H9 (cell line): Measurements from ENCODE around the gene GIMAP7. TPM values are rescaled to one million over a fixed set of nuclear protein-coding genes. Genes with fewer than 3 reads are reported as not detected.

ENCODE experiments used
- DNase-seq: peaks from one replicate; pipeline ENCODE4 v3.0.0-alpha.2; 2017
- H2AFZ ChIP-seq: one replicate; pipeline ENCODE4 v1.6.1; 2013; ENCODE audit warnings: mild to moderate bottlenecking, low read length, control low read depth, moderate library complexity
- H2AK5ac ChIP-seq: 2 replicates; pipeline ENCODE4 v1.6.1; 2013; ENCODE audit warnings: low read length, control low read depth, mixed read lengths; ENCODE audit not compliant: insufficient read length
- H2BK120ac ChIP-seq: one replicate; pipeline ENCODE4 v1.6.1; 2013; ENCODE audit warnings: low read depth, mild to moderate bottlenecking, low read length, control low read depth, inconsistent platforms; ENCODE audit not compliant: poor library complexity, severe bottlenecking
- H2BK12ac ChIP-seq: 2 replicates; pipeline ENCODE4 v1.6.1; 2013; ENCODE audit warnings: low read length, control low read depth, mixed read lengths, low read depth; ENCODE audit not compliant: insufficient read length
- H2BK15ac ChIP-seq: 2 replicates; pipeline ENCODE4 v1.6.1; 2013; ENCODE audit warnings: low read depth, low read length, control low read depth
- H2BK20ac ChIP-seq: one replicate; pipeline ENCODE4 v1.6.1; 2013; ENCODE audit warnings: low read depth, mild to moderate bottlenecking, low read length, control low read depth, inconsistent platforms; ENCODE audit not compliant: poor library complexity, severe bottlenecking
- H2BK5ac ChIP-seq: 2 replicates; pipeline ENCODE4 v1.6.1; 2013; ENCODE audit warnings: low read length, control low read depth, mixed read lengths; ENCODE audit not compliant: insufficient read length
- H3K14ac ChIP-seq: 2 replicates; pipeline ENCODE4 v1.6.1; 2013; ENCODE audit warnings: low read length, control low read depth; ENCODE audit not compliant: insufficient read depth
- H3K18ac ChIP-seq: 2 replicates; pipeline ENCODE4 v1.6.1; 2013; ENCODE audit warnings: low read depth, mild to moderate bottlenecking, mixed read lengths, low read length, control low read depth; ENCODE audit not compliant: insufficient read length
- H3K23ac ChIP-seq: 2 replicates; pipeline ENCODE4 v1.6.1; 2013; ENCODE audit warnings: low read length, control low read depth, mixed read lengths, low read depth; ENCODE audit not compliant: insufficient read length
- H3K23me2 ChIP-seq: 2 replicates; pipeline ENCODE4 v1.6.1; 2013; ENCODE audit warnings: low read depth, mild to moderate bottlenecking, mixed read lengths, low read length, control low read depth; ENCODE audit not compliant: insufficient read length, poor library complexity, severe bottlenecking
- H3K27ac ChIP-seq: 2 replicates; pipeline ENCODE4 v1.5.1; 2013; ENCODE audit warnings: low read length, control low read depth, mixed read lengths, low read depth; ENCODE audit not compliant: insufficient read length
- H3K27me3 ChIP-seq: 2 replicates; pipeline ENCODE4 v1.6.1; 2013; ENCODE audit warnings: low read length, control low read depth, inconsistent platforms; ENCODE audit not compliant: insufficient read depth
- H3K4ac ChIP-seq: 2 replicates; pipeline ENCODE4 v1.6.1; 2013; ENCODE audit warnings: low read depth, mild to moderate bottlenecking, control low read depth, inconsistent platforms, low read length, moderate library complexity
- H3K4me1 ChIP-seq: 2 replicates; pipeline ENCODE4 v1.6.1; 2013; ENCODE audit warnings: low read length, control low read depth, inconsistent platforms; ENCODE audit not compliant: insufficient read depth
- H3K4me2 ChIP-seq: 2 replicates; pipeline ENCODE4 v1.6.1; 2013; ENCODE audit warnings: low read length, control low read depth, mixed read lengths; ENCODE audit not compliant: insufficient read length, insufficient read depth
- H3K56ac ChIP-seq: 2 replicates; pipeline ENCODE4 v1.6.1; 2013; ENCODE audit warnings: low read depth, mild to moderate bottlenecking, mixed read lengths, low read length, control low read depth; ENCODE audit not compliant: insufficient read length
- H3K79me1 ChIP-seq: 2 replicates; pipeline ENCODE4 v1.6.1; 2013; ENCODE audit warnings: low read depth, mild to moderate bottlenecking, moderate library complexity, low read length, control low read depth, inconsistent platforms; ENCODE audit not compliant: insufficient read depth, poor library complexity, severe bottlenecking
- H3K79me2 ChIP-seq: 2 replicates; pipeline ENCODE4 v1.6.1; 2013; ENCODE audit warnings: low read length, control low read depth, inconsistent platforms; ENCODE audit not compliant: insufficient read depth
- H3K9ac ChIP-seq: 2 replicates; pipeline ENCODE4 v1.6.1; 2013; ENCODE audit warnings: low read length, control low read depth, mixed read lengths; ENCODE audit not compliant: insufficient read length; ENCODE audit errors: extremely low read depth
- H3K9me3 ChIP-seq: one replicate; pipeline ENCODE4 v1.6.1; 2013; ENCODE audit warnings: low read depth, low read length, inconsistent platforms; ENCODE audit not compliant: control insufficient read depth
- H3T11ph ChIP-seq: one replicate; pipeline ENCODE4 v1.6.1; 2013; ENCODE audit warnings: mild to moderate bottlenecking, low read length, control low read depth, inconsistent platforms
- H4K20me1 ChIP-seq: one replicate; pipeline ENCODE4 v1.6.1; 2013; ENCODE audit not compliant: control insufficient read depth, insufficient read length, insufficient read depth
- H4K5ac ChIP-seq: 2 replicates; pipeline ENCODE4 v1.6.1; 2013; ENCODE audit warnings: low read depth, mild to moderate bottlenecking, mixed read lengths, low read length, control low read depth; ENCODE audit not compliant: insufficient read length
- H4K8ac ChIP-seq: replicated peaks from 2 replicates; pipeline ENCODE4 v1.6.1; 2013; ENCODE audit warnings: low read length, control low read depth, mixed read lengths, low read depth; ENCODE audit not compliant: insufficient read length
- H4K91ac ChIP-seq: 2 replicates; pipeline ENCODE4 v1.6.1; 2013; ENCODE audit warnings: low read depth, mild to moderate bottlenecking, moderate library complexity, mixed read lengths, low read length, control low read depth; ENCODE audit not compliant: insufficient read length
- H3K27ac Mint-ChIP-seq, 3 experiments: 2 replicates in 2 of 3; 3 replicates in 1 of 3; pipeline ENCODE4 v1.8.0; 2020 to 2021; ENCODE audit warnings: mixed read lengths in 3 of 3, mild to moderate bottlenecking in 1 of 3, moderate library complexity in 1 of 3
- H3K27me3 Mint-ChIP-seq: 2 replicates; pipeline ENCODE4 v1.8.0; 2021; ENCODE audit warnings: low read depth, mild to moderate bottlenecking, moderate library complexity, mixed read lengths
- H3K36me3 Mint-ChIP-seq, 3 experiments: 2 replicates in 2 of 3; 3 replicates in 1 of 3; pipeline ENCODE4 v1.8.0; 2020 to 2021; ENCODE audit warnings: low read depth in 3 of 3, mixed read lengths in 3 of 3; ENCODE audit not compliant: insufficient read depth in 1 of 3
- H3K4me1 Mint-ChIP-seq, 2 experiments: 2 replicates each; pipeline ENCODE4 v1.8.0; 2020; ENCODE audit warnings: mixed read lengths in 2 of 2
- H3K4me3 Mint-ChIP-seq, 2 experiments: 2 replicates in 1 of 2; 3 replicates in 1 of 2; pipeline ENCODE4 v1.8.0; 2020 to 2021; ENCODE audit warnings: mild to moderate bottlenecking in 2 of 2, mixed read lengths in 2 of 2, moderate library complexity in 1 of 2
- H3K9me3 Mint-ChIP-seq, 2 experiments: 2 replicates in 1 of 2; 3 replicates in 1 of 2; pipeline ENCODE4 v1.8.0; 2020; ENCODE audit warnings: mild to moderate bottlenecking in 2 of 2, mixed read lengths in 2 of 2, moderate library complexity in 1 of 2
- WGBS: extraction: QIAGEN DNeasy Blood & Tissue Kit; methylation state at CpG from one replicate; pipeline ENCODE4 v1.1.7; 2013; ENCODE audit warnings: missing lambda C conversion rate, low lambda C conversion rate, mixed read lengths; ENCODE audit not compliant: insufficient read length; ENCODE audit errors: extremely low coverage; 5-methylcytosine and 5-hydroxymethylcytosine counted together
- total RNA-seq: library from RNA; stranded (reverse); gene quantifications from 2 replicates; pipeline ENCODE4 v1.2.1, GENCODE V29; 2021
- TF ChIP-seq, protein P1 (sequence below): fragments of 200-600 bp; sonication (generic); conservative IDR thresholded peaks from 3 replicates; pipeline ENCODE4 v1.8.0; 2021; ENCODE audit warnings: antibody characterized with exemption, mild to moderate bottlenecking

Gene GIMAP7
- total RNA-seq, 1 experiment from 2014 or later, result not detected

- no peaks in the 10 kb centered on the region for H3K27me3 ChIP-seq
- no peaks in the 10 kb centered on the region for H3K23me2 ChIP-seq
- no peak overlapping the region for H4K91ac ChIP-seq
- H3K14ac ChIP-seq, result no peak overlapping the region
- H3K4me2 ChIP-seq, result no peak overlapping the region
- Mint-ChIP-seq H3K9me3 (peaks cover 4% of the 10 kb centered on the region in 2 experiments; a peak in 4 of 5 replicates), H3K4me3 (no peak overlapping the region), H3K4me1 (no peaks in the 10 kb centered on the region), H3K27me3 (peaks cover 61% of the 10 kb centered on the region), H3K36me3 (no peaks in the 10 kb centered on the region), H3K27ac (no peak overlapping the region)
- no peak overlapping the region for H2AK5ac ChIP-seq
- H3K9me3 ChIP-seq, result no peaks in the 10 kb centered on the region
- H2BK20ac ChIP-seq, result no peak overlapping the region
- no peak overlapping the region for H2AFZ ChIP-seq
- no CpG with 5 or more reads among the region's 2 CpGs for WGBS
- H4K20me1 ChIP-seq, result no peaks in the 10 kb centered on the region
- no peak overlapping the region for H3K4ac ChIP-seq
- H3T11ph ChIP-seq, result no peak overlapping the region
- H2BK12ac ChIP-seq, result no peak overlapping the region
- no peak overlapping the region for H3K9ac ChIP-seq
- H3K4me1 ChIP-seq, result no peaks in the 10 kb centered on the region
- H4K8ac ChIP-seq, result no peak overlapping the region
- no peak overlapping the region for H2BK5ac ChIP-seq
- no peak overlapping the region for H4K5ac ChIP-seq
- H3K18ac ChIP-seq, result no peak overlapping the region
- no peak overlapping the region for H3K56ac ChIP-seq
- no peak overlapping the region for H3K27ac ChIP-seq
- no peak overlapping the region for H2BK15ac ChIP-seq
- no peaks in the 10 kb centered on the region for H3K79me2 ChIP-seq
- H3K23ac ChIP-seq, result no peak overlapping the region
- no peak overlapping the region for H2BK120ac ChIP-seq
- TF ChIP-seq, protein P1, sequence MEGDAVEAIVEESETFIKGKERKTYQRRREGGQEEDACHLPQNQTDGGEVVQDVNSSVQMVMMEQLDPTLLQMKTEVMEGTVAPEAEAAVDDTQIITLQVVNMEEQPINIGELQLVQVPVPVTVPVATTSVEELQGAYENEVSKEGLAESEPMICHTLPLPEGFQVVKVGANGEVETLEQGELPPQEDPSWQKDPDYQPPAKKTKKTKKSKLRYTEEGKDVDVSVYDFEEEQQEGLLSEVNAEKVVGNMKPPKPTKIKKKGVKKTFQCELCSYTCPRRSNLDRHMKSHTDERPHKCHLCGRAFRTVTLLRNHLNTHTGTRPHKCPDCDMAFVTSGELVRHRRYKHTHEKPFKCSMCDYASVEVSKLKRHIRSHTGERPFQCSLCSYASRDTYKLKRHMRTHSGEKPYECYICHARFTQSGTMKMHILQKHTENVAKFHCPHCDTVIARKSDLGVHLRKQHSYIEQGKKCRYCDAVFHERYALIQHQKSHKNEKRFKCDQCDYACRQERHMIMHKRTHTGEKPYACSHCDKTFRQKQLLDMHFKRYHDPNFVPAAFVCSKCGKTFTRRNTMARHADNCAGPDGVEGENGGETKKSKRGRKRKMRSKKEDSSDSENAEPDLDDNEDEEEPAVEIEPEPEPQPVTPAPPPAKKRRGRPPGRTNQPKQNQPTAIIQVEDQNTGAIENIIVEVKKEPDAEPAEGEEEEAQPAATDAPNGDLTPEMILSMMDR, result no peak
- DNase-seq, result no peak
- H3K79me1 ChIP-seq, result no peaks in the 10 kb centered on the region
Measured at GRCh38 chr7:150487625-150488024, 27.0 kb upstream of the GIMAP7 start.
